C1 segment of cervical spinal cord (tissue), 14 donors: ENCODE data around the gene OR14C36.
"Not testable (repeated sequence)": the region's sequence is repeated elsewhere in the genome, so short reads cannot be mapped to it uniquely, and the experiment has no call there.

Experiments used
- DNase-seq, 14 donors: peaks; one replicate each; lab custom pipeline; 2025; lab: John Stamatoyannopoulos, UW

The OR14C36 gene

GRCh38 chr1:248348475-248348874, at the start of gene OR14C36:
OR14C36 (plus strand) TSS chr1:248348775; CDS start chr1:248348775, 0 bp downstream.
- no peak for DNase-seq

DNA sequence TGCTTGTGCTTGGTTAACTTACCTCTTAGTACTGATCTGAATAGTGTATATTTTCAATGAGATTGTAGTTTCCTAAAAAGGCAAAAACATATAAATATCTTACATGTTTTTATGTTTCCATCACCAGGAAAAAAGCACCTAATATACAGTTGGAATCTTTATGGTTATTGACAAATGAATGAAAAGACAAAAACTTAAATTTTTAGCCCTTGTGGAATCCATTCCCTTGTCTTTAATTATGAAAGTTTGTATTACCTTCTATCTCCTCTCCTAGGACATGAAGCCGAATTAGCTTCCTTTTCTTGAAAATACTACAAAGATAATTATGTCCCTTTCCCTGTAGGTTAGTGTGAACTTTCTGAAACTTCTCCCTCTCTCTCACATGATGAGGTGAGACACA, 45.3 kb upstream of the OR14C36 start, which contains the start of gene OR2T12:
Gene OR2T12, minus strand, starts transcription at position 101 of the 400 bp plus-strand sequence. CDS start 7,846 bp downstream, outside the sequence.
- no peak for DNase-seq

- not testable (repeated sequence) for DNase-seq
Observed at GRCh38 chr1:248305672-248306071, 42.9 kb upstream of the OR14C36 start.

- DNase-seq = no peak
Observed at GRCh38 chr1:248306103-248306502, 42.5 kb upstream of the OR14C36 start.

GRCh38 chr1:248306740-248307139, 41.8 kb upstream of the OR14C36 start:
- DNase-seq = not testable (repeated sequence)

DNA sequence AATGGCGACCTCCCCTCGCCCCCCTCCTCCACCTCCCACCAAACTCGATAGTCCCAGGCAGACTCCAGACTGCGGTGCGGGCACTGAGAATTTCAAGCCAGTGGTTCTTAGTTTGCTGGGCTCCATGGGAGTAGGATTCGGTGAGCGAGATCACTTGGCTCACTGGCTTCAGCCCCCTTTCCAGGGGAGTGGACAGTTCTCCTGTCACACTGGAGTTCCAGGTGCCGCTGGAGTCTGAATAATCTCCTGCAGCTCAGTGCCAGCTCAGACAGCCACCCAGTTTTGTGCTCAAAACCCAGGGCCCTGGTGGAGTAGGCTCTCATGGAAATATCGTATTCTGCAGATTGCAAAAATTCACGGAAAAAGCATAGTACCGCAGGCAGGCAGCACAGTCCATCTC, 31.8 kb upstream of the OR14C36 start:
- DNase-seq = no peak

DNA sequence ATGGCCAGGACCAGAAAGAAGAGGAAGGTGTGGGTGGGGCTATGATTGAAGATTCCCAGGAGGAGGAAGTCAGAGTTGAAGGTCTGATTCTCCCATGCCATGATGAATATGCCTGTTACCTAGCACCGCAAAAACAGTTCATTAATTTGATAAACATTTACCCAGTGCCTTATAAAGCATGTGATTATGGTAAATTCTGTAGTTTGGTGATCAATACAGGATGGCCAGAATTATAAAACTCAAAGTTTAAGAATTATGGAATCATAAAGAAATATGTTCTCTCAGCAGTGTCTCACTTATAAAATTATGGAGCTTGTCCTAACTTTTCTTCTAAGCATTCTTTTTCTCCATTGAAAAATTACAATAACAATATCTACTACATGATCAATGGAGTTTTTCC, 24.1 kb upstream of the OR14C36 start, which contains the start of gene OR2M7:
Gene OR2M7, minus strand, starts transcription at position 101 of the 400 bp plus-strand sequence. Its CDS starts 0 bp downstream, at position 101.
- no peak for DNase-seq

GRCh38 chr1:248343451-248343850, 5.1 kb upstream of the OR14C36 start:
- no peak for DNase-seq

DNA sequence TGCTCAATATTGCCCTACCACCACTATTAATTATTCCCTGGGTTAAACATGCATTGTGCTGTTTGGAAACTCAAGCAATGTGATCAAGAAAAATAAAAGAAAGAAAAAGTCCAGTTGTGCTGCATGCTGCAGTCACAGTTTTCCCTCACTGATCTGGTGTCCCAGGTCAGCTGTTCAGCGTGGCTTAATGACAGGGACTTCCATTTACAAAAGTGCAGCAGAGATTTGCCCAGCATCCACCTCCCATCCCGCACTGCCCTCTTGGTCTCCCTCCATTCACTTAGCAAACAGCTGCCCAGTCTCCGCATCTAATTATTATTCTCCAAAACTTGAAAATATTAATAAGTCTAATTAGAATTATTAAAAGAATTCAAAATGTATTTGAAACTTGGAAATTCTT, 10.8 kb downstream of the OR14C36 start:
- peak in 1 of 14 donors; percentile 8 for DNase-seq

DNA sequence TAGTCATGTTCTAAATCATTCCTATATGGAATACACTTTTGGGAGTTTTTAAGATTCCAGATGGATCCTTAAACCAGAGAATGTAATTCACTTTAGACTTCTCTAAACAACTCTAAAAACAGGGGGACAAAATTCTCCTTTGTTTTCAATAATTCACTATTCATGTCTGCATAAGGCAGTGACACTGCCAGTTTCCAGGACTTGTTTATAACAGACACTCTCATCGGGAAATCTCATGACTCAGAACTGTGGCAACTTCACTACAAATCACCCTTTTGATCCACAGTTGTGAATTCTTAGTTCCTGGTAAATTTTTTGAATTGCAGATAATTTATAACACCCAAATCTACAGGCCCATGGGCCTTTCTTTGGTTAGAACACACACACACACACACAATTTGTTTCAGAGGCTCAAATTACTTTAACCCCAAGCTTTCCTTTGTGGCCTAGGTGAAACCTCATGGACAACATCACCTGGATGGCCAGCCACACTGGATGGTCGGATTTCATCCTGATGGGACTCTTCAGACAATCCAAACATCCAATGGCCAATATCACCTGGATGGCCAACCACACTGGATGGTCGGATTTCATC, 12.6 kb downstream of the OR14C36 start, which contains the start of gene OR2T4:
Gene OR2T4, plus strand, starts transcription at position 545 of the 595 bp plus-strand sequence. Its CDS starts 0 bp downstream, at position 545.
- peak in 3 of 14 donors; percentile 21 to 56 (median 39) for DNase-seq

GRCh38 chr1:248366609-248367008, 18.0 kb downstream of the OR14C36 start:
- no peak for DNase-seq

- DNase-seq = no peak
Observed at GRCh38 chr1:248372394-248372793, 23.8 kb downstream of the OR14C36 start.

DNA sequence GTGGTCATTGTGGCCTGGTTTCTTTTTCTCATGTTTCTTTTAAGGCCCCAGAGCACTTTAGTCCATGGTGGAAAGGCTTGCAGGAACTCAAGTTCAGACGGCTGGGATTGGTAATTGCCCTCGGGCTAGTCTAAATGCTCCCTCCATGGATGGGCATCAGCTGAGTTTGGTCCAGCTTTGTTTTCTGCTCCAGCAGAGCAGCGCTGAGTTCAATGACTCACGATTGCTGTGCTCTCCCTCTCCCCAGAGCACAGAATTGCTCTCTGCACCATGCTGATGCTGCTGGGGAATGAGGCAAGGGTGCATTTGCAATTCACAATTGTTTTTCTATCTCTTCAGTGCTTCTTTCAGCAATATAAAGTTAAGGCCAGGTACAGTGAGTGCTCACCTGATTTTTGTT, 25.2 kb downstream of the OR14C36 start:
- DNase-seq = no peak

GRCh38 chr1:248375446-248375845, 26.9 kb downstream of the OR14C36 start, which contains the start of gene OR2T6:
OR2T6 (plus strand) TSS chr1:248375746; CDS start chr1:248387609, 11,863 bp downstream.
- no peak for DNase-seq

DNA sequence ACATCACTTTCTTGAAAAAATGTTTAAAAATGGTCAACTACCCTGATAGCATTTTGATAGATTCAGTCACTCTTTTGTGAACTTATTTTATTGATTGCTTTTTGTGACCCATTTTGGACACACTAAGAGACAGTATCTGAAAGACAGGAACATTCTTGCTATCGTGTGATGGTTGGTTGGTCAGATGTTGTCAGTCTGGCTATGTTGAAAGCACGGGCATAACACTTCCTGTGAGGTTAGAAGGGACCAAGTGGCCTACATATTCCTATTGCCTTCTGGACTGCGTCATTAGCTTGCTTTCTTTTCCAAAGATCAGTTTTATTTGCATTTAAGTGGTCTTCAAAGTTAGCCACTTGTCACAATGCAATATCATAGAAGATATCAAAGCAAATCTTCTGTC, 28.3 kb downstream of the OR14C36 start:
- DNase-seq = no peak

GRCh38 chr1:248380854-248381253, 32.3 kb downstream of the OR14C36 start:
- no peak for DNase-seq

DNA sequence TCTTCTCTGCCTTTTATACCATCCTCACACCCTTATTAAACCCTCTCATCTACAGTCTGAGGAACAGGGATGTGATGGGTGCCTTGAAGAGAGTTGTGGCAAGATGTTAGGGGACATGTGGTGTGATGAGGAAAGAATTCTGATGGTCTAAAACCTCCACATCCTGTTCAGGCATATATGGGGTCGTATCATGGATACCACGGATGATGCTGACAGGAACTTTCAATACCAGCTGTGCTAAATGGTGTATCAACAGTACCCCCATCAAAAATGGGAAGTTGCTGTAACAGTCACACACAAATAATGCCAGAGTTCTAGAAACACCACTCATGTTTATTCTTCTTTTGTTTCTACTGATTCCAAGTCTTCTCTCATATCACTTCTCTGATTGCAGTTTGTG, 39.9 kb downstream of the OR14C36 start:
- DNase-seq = no peak

- peak in 1 of 14 donors; percentile 1 for DNase-seq
Observed at GRCh38 chr1:248393050-248393449, 44.5 kb downstream of the OR14C36 start.
